ENCODE results near the gene ETV6. TPM values are rescaled to one million over a fixed set of nuclear protein-coding genes. Genes with fewer than 3 reads are reported as not detected.

Gene ETV6
- total RNA-seq, 6 experiments from 2014 or later, result 14.6 to 20.5 (median 16.6) TPM

- no peak overlapping the region for H3K4me3 Mint-ChIP-seq
- peak overlapping the region; percentile 73 for H3K27ac Mint-ChIP-seq
- TF ChIP-seq CTCF (IDR thresholded peaks at IDR 0.05), result no peak
- peaks cover 64% of the 10 kb centered on the region for H3K4me1 Mint-ChIP-seq (ENCODE audit: low read depth)
- DNase-seq, result no peak
- H3K9me3 Mint-ChIP-seq, result no peaks in the 10 kb centered on the region
- no peaks in the 10 kb centered on the region for H3K27me3 Mint-ChIP-seq (ENCODE audit: insufficient read depth)
- H3K36me3 Mint-ChIP-seq (ENCODE audit: low read depth), result peaks cover 14% of the 10 kb centered on the region
Observed at GRCh38 chr12:11764837-11765236, 115.4 kb downstream of the ETV6 start.

- DNase-seq, result no peak
- Mint-ChIP-seq H3K9me3 (no peaks in the 10 kb centered on the region), H3K27me3 (ENCODE audit: insufficient read depth) (no peaks in the 10 kb centered on the region), H3K27ac (peak overlapping the region; percentile 87), H3K36me3 (ENCODE audit: low read depth) (peaks cover 17% of the 10 kb centered on the region), H3K4me1 (ENCODE audit: low read depth) (peaks cover 59% of the 10 kb centered on the region), H3K4me3 (peak overlapping the region; percentile 65; the same call in 1 of the 2 replicates)
- TF ChIP-seq CTCF (IDR thresholded peaks at IDR 0.05), result no peak
Observed at GRCh38 chr12:11765421-11765816, 115.9 kb downstream of the ETV6 start.

GRCh38 chr12:11765817-11766794 is 116.6 kb downstream of the ETV6 start:
- H3K27ac Mint-ChIP-seq, result peak overlapping the region; percentile 87
- DNase-seq, result peak; percentile 35

GRCh38 chr12:11767029-11767724 is 117.7 kb downstream of the ETV6 start:
- no peak overlapping the region for H3K4me3 Mint-ChIP-seq
- peak overlapping the region; percentile 87; the same call in 1 of the 2 replicates for H3K27ac Mint-ChIP-seq
- no peak for DNase-seq
- H3K36me3 Mint-ChIP-seq (ENCODE audit: low read depth), result peaks cover 17% of the 10 kb centered on the region
- H3K27me3 Mint-ChIP-seq (ENCODE audit: insufficient read depth), result no peaks in the 10 kb centered on the region
- peaks cover 64% of the 10 kb centered on the region for H3K4me1 Mint-ChIP-seq (ENCODE audit: low read depth)
- TF ChIP-seq CTCF (IDR thresholded peaks at IDR 0.05), result no peak
- H3K9me3 Mint-ChIP-seq, result no peaks in the 10 kb centered on the region

More at GRCh38 chr12:11765817-11766794, 116.6 kb downstream of the ETV6 start:
- Mint-ChIP-seq H3K4me1 (ENCODE audit: low read depth) (peaks cover 59% of the 10 kb centered on the region), H3K4me3 (peak overlapping the region; percentile 65), H3K36me3 (ENCODE audit: low read depth) (peaks cover 17% of the 10 kb centered on the region), H3K9me3 (no peaks in the 10 kb centered on the region), H3K27me3 (ENCODE audit: insufficient read depth) (no peaks in the 10 kb centered on the region)
- no peak for TF ChIP-seq CTCF (IDR thresholded peaks at IDR 0.05)

GRCh38 chr12:11767798-11768197 is 118.3 kb downstream of the ETV6 start:
- H3K36me3 Mint-ChIP-seq (ENCODE audit: low read depth), result peaks cover 17% of the 10 kb centered on the region
- no peak overlapping the region for H3K27ac Mint-ChIP-seq
- TF ChIP-seq CTCF (IDR thresholded peaks at IDR 0.05), result no peak
- no peaks in the 10 kb centered on the region for H3K27me3 Mint-ChIP-seq (ENCODE audit: insufficient read depth)
- H3K4me3 Mint-ChIP-seq, result no peak overlapping the region
- peaks cover 62% of the 10 kb centered on the region for H3K4me1 Mint-ChIP-seq (ENCODE audit: low read depth)
- DNase-seq, result no peak
- no peaks in the 10 kb centered on the region for H3K9me3 Mint-ChIP-seq

All from HFFc6 (cell line).